HFF-Myc (cell line): ENCODE data around the gene B4GALT2.
A peak's percentile ranks its signal among the peaks of the same experiment; 100 is the strongest.

ENCODE experiments used
- DNase-seq: peaks from one replicate; pipeline ENCODE4 v3.0.0-alpha.2; 2011; ENCODE audit warnings: low read depth; ENCODE audit errors: extremely low read depth
- H3K4me3 ChIP-seq: replicated peaks from 2 replicates; pipeline ENCODE4 v1.5.1; 2011; ENCODE audit warnings: low read depth, mild to moderate bottlenecking, control low read depth, low read length
- TF ChIP-seq, protein P1 (sequence below): IDR thresholded peaks from 2 replicates; pipeline ENCODE4 v1.5.1; 2012; ENCODE audit warnings: mild to moderate bottlenecking, low read depth, low read length, control low read depth; ENCODE audit errors: missing control alignments

B4GALT2 gene

DNA sequence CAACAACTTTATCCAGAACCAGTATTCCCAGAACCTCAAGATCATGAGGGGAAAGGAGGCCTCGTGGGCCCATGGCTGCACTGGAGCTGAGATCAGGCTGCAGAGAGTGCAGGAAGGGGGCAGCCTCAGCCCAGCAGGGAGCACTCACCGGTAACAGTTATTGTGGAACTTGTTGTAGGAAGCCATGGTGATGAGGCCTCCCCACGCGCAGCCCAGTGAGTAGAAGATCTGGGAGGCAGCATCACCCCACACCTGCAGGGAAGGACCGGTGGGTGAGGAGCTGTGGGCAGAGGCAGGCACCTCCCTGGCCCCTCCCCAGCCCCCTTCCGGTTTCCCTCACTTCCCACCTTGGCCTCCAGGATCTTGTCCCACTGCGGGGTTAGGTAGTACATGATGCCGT is 23.2 kb downstream of the B4GALT2 start:
- DNase-seq = no peak
- TF ChIP-seq, protein P1, sequence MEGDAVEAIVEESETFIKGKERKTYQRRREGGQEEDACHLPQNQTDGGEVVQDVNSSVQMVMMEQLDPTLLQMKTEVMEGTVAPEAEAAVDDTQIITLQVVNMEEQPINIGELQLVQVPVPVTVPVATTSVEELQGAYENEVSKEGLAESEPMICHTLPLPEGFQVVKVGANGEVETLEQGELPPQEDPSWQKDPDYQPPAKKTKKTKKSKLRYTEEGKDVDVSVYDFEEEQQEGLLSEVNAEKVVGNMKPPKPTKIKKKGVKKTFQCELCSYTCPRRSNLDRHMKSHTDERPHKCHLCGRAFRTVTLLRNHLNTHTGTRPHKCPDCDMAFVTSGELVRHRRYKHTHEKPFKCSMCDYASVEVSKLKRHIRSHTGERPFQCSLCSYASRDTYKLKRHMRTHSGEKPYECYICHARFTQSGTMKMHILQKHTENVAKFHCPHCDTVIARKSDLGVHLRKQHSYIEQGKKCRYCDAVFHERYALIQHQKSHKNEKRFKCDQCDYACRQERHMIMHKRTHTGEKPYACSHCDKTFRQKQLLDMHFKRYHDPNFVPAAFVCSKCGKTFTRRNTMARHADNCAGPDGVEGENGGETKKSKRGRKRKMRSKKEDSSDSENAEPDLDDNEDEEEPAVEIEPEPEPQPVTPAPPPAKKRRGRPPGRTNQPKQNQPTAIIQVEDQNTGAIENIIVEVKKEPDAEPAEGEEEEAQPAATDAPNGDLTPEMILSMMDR = no peak
- H3K4me3 ChIP-seq = no peak overlapping the region

DNA sequence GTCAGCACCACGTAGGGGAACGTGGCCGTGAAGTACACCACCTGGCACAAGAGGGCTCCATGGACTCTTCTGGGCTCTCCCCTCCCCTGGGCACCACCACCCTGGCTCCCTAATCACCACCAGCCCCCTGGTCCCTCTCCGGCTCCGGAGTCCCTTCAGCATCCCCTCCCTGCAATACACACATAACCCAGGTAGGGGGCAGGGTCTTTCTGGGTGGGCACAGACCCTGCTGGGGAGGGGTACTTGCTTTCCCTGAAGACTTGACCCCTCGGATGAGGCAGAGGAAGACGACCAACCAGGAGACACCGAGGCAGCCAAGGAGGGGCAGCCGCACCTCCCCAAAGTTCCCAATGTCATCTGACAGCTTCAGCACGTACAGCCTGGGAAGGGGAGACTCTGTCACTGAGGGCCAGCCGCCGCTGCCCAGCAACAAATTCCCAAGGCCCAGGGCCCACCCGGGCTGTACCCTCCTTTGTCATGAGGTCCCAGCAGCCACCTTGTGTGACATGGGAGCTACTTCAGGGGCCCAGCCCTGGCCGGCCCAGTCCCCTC is 23.7 kb downstream of the B4GALT2 start:
- no peak overlapping the region for H3K4me3 ChIP-seq
- no peak for DNase-seq
- TF ChIP-seq, protein P1 = peak; percentile 36

DNA sequence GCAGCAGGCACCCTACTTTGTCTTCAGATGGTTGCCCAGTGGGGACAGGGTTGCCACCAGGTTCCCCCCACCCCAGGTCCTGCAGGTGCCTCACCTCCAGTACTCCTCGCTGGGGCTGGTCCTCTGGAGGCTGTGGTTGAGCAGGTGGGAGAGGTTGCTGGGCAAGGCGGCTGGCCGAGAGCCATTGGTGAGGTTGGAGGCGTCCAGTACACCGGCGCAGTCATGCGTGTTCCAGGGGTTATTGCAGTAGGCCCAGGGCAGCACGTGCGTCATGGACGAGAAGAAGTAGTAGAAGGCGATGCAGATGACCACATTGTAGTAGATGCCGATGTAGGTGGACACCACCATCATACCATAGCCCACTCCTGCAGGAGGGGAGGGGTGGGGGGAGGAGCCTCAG is 29.2 kb downstream of the B4GALT2 start:
- no peak for DNase-seq
- no peak overlapping the region for H3K4me3 ChIP-seq
- TF ChIP-seq, protein P1 = no peak

DNA sequence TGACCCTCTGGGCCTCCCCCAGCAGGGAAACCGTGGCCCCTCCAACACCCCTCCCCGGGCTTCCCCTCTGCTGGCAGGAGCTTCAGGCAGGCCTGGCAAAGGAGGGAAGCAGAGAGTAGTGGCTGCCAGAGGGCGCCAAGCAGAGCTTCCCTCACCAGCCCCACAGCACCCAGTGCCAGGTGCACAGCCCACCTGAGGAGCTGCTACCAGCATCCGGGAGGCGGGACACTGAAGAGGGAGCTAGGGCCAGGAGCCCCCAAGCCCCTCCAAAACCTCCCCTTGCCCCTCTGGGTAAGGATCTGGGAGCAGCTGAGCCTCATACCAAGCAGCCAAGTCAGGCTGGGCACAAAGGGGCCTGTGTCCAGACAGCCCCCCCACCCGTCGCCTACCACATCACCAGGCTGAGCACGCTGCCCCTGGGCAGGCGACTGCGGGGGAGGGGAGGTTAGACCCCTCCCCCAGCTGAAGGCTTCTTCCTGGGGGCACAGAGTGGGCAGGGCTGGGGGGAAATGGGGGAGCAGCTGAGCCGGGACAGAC is 32.0 kb downstream of the B4GALT2 start:
- TF ChIP-seq, protein P1 = no peak
- DNase-seq = no peak
- H3K4me3 ChIP-seq = no peak overlapping the region

DNA sequence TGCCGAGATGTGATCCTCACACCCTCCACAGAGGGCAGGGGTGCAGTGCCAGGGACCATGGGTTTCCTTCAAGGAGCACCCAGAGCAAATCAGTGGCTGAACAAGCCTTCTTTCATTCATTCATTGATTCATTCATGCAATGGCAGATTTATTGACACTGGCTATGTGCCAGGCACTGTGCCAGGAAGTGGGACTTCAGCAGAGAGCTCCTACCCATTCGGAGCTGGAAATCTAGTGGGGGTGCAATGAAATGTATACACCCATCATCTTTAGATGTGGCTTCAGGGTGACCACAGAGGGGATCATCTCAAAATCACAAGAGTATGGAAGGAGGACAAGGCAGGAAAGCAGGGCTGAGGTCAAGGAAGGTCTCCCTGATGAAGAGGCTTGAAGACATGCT is 33.4 kb downstream of the B4GALT2 start:
- no peak for DNase-seq
- TF ChIP-seq, protein P1 = no peak
- H3K4me3 ChIP-seq = no peak overlapping the region

DNA sequence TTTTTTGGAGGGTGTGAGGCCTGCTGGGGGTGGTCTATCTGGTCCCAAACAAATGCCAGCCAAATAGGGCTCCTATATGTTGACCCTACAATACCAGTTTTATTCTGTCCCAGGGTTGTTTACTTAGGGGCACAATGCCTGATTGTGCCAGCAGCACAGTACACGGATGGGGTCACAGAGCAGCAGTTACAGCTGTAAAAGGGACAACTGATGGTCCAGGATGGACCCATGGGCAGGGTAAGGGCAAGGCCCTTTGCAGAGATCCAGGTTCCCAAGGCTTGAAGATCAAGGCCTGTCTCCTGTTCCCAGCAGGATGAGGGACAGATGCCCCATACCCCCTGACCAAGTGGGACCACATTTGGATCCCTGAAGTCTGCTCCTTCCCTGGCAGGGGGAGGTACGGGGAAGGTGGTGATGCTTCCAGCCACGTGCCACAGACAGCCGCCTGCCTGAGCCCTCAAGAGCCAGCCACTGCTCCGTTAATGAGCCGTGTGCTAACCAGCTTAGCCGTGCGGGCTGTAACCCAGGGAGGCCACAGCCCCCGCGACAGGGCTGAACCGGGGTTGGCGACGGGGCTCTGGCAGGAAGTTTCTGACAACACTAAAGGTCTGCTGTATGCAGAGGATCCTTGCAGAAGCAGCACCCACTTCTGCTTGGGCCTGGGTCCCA is 34.1 kb downstream of the B4GALT2 start:
- TF ChIP-seq, protein P1 = no peak
- no peak for DNase-seq
- H3K4me3 ChIP-seq = no peak overlapping the region

DNA sequence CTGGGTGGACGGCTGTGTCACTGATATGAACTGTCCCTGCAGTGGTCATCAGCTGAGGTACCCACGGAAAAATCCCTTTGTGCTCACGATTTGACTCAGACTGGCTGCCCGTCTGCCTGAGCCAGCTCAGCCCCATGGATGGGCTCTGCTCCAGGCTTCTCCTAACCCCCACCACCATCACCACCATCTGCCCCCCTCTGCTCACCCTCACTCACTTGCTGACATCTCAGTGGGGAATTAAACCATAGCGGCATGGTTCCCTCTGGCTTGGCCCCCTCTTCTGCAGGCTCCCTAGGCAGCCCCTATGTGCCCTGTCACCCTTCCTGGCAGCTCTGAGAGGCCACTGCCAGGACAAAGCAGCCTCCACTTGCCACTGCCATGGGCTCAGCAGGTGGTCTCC is 34.9 kb downstream of the B4GALT2 start:
- DNase-seq = no peak
- no peak overlapping the region for H3K4me3 ChIP-seq
- TF ChIP-seq, protein P1 = no peak
